HG03097 (cell line): ENCODE results near the gene CHI3L1.

ENCODE experiments used
- ATAC-seq: cut with Tn5 transposase; IDR thresholded peaks from one replicate; pipeline ENCODE4 v1.9.1; 2021; ENCODE audit not compliant: unreplicated experiment, low FRiP score

CHI3L1 gene

DNA sequence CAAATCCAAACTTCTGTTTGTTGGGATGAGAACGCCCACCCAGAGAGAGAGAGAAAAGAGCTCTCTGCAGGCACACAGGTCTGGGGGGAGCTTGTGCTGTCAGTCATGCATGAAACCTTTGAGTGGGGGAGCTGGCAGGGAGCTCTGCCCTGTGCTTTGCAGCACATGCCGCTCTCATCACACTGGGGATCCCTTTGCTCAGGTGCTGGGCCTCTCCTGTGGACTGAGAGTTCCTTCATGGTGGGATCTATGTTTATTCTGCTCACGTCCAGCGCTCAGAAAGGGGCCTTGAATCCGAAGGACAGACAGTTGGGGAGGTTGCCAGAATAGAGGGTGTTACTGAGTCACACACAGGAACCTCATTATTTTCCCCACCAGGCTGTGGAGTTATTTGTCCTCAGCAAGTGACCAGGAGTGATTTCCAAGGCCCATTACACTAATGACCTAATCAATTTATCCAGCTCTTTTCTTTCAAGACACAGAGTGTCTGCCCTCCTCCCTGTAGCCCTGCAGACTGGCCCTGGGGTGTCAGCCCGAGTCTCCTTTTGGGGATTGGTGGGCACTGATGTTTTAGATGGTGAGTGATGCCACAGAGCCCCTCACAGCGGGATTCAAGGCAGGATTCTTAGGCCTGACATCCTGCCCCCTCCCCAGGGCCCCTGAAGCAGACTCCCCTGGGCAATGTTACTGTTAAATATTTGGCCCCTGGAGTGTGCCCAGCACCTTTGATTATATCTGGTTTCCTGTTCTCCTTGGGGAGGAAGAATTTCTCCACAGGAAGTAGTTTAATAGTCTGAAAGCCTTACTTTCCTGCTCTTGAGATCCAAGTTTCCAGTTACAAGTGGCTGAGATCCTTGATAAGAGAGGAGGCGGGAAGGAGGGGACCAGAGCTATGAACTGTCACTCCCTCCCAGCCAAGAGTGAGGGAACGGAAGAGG is 33.2 kb downstream of the CHI3L1 start:
- no peak for ATAC-seq

DNA sequence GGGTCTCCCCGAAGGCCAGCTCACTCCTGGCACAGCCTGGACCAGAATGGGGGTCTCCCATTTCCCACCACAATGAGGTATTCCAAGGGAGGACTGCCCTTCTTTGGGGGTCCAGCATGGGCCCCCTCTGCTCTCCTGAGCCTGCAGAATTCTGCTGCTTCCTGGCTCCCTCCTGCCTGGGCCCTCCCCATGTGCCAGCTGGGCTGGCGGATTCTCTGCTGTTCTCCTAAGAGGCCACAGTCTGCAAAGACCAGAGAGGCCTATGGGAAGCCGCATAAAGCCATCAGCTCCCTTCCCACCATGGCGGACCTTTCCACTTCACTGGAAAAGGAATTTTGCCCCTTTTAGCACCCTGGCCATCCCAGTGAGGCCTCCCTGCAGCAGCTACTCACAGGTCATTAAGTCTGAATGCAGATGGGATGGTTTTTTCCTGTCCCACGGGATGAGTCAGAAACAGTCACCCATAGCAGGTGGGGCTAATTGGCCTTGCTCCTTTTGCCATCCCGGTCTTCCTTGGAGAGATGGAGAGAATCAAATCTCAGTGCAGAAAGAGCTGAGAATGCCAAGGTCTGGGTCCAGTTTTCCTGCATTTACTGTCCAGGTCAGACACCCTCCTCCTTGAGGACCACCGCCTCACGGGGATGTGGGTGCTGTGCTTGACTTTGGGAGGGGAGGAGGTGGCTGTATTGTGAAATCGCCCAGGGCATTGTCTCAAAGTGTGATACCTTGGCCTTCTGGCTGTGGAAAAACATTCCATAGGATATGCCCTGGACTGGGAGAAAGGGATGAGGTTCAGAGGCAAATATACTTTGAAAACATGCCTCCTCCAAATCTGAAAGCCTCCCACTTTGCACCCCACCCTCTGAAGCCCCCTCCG is 34.1 kb downstream of the CHI3L1 start:
- no peak for ATAC-seq

DNA sequence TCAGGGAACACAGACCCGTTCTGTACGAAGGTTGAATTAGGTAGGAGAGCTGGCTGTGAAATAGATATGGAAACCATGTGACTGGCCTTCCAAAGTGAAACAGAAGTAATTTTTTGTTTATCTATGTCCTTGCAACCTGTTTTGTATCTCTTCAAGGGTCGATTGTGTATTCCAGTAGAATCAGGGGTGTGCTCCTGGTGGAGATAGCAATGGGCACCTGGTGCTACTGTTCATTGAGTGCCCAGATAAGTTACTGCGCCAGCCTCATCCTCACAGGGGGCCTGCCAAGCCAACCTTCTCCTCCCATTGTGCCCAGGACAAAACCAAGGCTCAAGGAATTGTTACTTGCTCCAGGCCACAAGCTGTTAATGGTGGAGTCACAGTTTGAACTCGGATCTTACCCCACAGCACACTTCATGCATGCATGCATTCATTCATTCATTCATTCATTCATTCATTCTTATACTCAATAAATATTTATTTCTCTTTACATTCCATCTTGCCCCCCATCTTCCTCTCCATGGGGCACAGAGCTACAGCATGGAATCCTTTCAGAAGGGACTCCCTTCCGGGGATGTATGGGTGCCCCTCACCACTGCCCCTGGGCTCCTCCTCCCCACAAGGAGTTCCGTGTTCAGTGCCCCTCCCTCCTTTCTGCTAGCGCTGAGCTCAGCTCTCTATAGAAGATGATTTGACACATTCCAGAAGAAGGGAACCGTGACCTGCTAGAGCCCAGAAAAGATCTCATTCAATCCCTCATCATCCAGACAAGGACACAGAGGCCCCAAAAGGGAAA is 34.9 kb downstream of the CHI3L1 start:
- no peak for ATAC-seq

DNA sequence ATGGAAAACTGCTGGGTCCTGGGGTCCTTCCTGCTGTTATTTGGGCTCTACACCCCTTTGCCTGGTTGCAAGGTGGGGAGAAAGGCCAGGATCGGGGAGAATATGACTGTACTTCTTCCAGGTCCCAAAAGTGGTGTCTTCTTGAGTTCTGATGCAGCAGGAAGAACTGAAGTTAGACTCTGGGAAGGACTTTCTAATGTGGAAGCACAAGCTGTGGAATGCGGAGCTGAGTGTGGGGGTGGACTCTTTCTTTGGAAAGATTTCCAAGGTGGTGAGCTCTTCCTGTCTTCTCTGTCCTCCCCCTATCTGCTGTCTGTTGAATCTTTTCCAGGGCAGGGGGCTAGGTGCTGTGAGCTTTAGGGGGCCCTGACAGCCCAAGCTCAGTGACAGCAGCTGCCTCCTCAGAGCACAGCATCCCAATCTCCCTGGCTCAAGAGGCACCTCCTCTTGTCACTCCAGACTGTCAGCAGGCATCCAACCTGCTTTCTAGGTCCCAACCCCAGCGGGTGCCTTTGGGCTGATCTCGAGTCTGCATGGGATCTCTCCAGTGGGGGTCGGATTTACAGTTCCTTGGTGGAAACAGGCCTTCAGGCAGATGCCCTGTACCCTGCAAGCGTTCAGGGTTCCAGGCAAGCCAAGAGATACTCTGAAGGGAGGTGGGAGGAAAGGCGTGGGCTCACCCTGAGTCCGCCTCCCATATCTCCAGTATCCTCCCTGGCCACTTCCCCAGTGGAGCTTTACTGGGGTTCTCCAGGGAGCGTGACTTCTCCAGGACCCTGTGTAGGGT is 35.8 kb downstream of the CHI3L1 start:
- no peak for ATAC-seq

DNA sequence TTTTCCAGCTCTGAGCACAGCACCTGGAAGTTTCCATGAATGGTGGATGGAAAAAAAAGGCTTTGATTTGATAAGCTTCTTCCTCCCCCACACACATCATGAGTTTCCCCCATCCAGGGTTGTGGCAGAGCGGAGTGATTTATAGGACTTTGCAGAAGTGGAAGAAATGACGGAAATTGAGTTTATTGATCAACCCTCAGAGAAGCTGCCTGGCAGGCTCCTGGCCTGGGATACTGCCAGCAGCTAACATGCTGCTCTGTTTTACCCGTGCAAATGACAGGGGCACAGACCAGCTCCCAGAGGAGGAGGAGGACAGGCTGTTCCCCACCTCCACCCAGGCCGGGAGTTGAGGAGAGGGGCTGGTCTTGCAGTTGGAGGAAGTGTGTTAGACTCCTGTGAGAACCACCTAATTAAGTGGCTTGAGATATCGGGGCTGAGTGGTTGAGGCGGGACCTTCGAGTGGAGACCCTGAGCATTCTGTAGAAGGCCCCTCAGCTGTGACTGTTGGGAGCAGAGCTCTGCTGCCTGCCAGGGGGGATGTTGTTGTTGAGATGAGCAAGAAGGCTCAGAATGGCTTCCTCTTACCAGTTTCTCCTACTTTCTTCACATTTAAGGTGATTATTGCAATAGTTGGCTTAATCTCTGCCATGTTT is 37.2 kb downstream of the CHI3L1 start:
- no peak for ATAC-seq

DNA sequence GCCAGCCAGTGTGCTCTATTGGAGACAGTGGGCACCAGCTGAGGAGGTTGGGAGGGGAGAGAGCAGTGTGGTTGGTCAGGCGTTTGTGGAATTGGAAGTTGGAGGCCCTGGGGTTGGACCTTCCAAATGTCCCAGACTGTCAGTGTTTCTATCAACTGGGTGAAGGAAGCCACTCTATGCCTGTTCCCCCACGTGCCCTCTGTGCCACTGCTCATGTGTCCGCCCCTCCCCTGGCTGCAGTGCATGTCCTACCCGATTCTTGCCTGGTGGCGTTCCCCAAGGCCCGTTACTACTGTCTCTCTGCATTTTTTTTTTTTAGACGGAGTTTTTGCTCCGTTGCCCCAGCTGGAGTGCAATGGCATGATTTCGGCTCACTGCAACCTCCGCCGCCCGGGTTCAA is 37.9 kb downstream of the CHI3L1 start:
- no peak for ATAC-seq

DNA sequence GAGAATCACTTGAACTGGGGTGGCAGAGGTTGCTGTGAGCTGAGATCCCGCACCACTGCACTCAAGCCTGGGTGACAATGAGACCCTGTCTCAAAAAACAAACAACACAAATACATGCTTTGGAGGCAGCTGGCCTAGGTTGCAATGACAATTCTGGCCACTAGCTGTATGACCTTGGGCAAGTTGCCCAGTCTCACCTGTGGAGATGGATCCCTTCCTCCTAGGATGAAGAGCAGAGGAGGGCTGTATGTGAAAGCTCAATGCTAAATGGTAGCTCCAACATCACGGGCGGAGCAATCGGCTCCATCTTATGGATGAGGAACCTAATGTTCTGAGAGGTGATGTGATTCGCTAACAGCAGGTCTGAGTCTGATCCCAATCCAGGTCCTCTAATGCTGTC is 38.4 kb downstream of the CHI3L1 start:
- ATAC-seq, result no peak

DNA sequence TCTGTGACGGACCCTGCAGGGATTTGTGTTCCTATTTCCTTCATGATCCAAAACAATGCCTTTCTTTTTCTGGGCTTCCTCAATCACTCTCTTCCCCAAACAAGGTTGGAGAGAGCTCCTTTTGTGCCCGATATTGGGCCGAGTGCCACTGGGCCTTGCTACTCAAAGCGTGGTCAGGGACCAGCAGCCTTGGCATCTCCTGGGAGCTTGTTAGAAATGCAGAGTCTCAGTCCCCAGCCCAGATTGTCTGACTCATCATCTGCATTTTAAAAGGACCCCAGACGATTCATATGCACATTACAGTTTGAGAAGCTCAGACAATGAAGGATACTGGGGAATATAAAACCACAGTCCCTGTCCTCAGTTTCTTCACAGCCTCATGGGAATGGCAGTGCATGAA is 39.1 kb downstream of the CHI3L1 start:
- ATAC-seq, result no peak

DNA sequence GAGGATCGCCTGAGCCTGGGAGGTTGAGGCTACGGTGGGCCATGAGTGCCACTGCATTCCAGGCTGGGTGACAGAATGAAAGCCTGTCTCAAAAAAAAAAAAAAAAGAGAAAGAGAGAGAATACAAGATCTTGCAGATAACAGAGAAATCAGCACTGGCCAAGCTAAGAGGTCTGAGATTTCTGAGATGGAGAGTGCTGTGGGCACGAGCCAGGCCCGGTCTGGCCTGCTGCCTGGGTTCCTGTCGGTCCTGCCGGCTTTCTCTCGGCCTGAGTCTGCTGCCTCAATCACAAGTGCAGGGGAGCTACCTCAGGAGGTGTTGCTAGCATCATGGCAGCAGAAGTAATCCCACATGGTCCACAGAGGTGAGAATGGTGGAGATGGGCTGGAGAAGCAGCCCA is 40.0 kb downstream of the CHI3L1 start:
- no peak for ATAC-seq

DNA sequence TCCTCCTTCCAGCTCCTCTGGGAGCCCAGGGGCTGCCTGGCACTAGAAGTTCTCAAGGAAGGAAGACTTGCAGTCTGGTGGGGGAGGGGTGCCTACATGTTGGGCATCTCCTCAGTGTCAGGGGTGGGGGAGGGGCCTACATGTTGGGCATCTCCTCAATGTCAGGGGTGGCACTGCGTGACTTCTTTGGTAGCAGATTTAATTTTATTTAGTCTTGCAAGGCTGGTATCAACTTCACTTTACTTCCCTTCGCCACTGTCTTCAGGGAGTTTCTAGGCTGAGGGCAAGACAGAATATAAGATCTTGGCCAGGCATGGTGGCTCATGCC is 40.5 kb downstream of the CHI3L1 start:
- ATAC-seq, result no peak

DNA sequence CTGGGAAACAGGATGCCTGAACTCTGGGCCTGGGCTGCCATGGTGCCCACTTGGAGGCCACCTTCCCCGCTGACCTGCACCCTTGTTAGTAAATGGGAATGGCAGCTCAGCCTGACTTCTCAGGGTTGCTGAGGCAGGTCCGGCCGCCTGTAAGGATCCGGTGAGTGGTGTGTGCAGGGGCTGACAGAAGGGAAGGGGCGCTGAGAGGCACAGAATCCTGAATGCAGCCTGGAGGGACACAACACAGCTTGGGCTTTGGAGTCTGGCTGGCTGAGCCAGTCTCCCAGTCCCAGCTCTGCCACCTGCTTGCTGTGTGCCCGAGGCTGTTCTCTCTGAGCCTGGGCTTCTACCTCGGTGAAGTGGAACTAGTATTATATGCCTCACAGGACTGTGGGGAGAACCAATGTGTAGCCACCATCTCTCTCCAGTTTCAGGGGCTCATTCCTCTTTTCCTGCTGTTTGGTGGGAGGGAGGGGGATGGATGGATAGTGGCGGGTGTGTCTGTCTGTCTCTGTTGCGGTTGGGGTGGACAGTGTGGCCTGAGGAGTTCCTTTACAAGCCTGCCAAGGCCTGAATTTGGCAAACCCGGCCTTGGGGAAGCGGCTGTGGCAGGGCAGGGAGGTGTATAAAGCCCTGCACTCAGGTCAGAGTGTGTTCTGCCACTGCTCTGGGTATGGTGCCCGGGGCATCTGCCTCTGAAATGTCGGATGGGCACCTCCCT is 41.0 kb downstream of the CHI3L1 start:
- no peak for ATAC-seq

DNA sequence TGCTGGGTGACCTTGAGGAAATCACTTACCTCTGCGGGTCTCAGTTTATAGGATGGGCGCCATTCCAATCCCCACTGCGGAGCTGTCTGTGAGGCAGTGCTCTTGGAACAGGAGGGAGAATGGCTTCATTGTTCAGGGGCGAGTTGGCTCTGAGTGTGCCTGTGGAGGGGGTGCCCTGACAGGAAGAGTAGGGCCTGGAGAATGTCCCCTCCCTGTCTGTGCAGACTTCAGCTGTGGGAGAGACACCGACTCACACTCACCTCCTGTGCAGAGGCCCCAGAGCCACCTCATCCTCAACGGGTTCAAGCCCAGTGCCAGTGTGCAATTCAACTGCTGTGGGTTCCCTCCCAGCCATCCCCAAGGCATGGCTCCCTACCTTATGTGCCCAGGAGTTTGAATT is 41.8 kb downstream of the CHI3L1 start:
- no peak for ATAC-seq

DNA sequence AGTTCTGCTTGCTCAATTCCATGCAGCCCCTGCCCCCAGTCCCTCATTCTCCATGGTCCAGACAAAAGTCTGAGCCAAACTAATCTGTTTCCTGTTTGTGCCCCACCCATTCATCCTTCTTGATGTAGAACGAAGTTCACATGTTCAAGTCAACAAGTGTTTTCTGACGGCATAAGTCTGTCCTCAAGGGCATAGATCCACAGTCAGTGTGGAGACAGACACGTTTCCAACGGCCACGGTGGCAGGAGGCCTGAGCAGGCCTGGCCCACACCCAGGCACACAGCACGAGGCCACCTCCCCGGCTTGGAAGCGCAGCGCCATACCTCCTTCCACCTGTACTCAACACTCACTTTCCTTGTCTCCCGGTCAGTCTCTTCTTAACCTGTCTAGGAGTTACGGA is 42.9 kb downstream of the CHI3L1 start:
- ATAC-seq, result no peak

DNA sequence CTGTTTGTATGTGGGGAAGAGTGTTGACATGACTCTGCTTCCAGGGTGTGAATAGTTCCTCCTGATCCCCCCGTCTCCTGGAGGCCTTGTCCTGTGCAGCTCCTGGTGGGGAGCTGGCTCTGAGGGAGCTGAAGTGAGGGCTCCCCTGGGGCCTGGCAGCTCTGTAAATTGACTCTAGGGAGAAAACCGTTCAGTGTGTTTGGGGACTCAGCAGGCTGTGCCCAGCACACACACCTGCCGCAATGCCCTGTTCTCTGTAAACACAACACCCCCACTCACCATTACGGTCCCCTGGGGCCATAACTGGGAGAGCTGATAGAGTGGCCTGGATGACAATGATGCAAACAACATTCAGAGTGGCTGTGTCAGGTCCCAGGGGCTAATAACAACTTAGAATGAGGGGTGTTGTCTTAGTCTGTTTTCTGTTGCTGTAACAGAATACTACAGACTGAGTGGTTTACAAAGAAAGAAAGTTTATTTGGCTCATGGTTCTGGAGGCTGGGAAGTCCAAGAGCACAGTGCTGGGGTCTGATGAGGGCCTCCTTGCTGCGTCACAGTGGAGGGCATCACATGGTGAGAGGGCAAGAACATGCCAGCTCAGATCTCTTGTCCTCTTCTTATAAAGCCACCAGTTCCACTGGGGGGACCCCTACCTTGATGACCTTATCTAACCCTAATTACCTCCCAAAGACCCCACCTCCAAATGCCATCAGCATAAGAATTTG is 43.7 kb downstream of the CHI3L1 start:
- ATAC-seq, result no peak

DNA sequence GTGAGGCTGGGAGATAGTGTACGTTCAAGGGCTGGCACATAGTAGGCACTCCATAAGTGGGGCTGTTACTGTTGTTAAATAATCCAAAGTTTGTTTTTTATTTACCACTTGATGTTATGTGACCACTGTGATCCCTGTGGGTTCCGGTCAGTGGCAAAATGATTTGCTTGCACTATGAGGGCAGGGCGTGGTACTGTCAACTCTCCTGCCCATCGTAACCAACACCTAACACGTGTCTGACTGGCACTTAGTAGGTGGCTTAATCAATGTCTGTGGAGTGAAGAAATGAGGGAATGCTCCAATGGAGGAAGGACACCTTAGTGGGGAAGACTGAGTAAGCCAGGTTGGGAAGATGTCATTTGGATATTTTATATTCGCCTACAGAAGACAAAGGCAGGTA is 44.4 kb downstream of the CHI3L1 start:
- ATAC-seq, result no peak

DNA sequence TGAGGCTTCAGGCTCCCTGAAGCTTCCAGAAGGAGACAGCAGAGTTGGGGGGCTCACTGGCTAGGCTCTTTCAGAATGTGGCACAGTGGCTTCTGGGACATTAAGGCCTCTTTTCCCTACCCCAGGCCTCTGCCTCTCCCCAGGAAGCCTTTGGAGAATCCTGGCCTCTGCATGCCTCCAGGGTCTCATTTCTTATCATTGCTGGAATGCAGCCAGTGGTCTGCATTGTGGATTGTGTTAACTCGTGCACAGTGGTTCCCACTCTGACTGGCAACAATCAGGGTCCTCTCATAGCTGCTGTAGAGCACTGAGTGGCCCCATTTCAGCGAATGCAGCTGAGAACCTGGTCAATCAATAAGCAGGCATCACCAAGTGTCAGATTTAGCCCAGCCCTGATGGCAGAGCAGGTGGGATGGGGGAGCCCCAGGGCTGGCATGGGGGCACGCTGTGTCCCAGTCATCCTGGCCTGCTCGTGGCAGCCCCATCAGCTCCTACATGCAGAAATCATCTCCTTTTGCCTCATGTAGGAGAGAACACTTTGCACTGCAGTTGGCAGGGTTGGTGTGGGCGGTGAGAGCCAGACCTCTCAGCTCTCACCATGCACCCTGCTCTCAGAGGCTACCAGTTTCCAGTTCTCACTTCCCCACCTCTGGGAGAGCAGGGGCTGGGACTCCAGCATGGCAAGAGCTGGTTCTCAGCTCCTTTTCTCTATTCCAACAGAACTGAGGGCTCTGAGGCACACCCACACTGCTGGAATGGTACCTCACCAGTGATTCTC is 45.6 kb downstream of the CHI3L1 start:
- no peak for ATAC-seq

DNA sequence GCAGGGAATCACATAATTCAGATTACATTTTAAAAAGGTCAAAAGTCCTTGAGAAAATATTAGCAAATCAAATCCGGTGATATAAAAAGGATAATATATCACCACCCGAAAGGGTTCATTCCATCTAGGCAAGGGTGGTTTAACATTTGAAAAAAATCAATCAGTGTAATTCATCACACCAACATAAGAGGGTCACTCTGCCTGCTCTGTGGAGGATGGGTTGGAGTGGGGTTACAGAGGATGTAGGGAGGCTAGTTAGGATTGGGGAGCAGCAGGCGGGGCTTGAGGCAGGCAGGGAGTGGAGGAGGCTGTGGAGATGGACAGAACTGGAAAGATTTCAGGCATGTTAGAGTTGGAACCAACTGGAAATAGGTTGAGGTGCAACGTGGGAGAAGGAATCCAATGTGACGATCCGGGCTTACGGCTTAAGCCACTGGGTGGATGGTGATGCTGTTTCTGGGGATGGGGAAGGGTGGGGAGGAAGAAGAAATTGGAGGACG is 46.5 kb downstream of the CHI3L1 start:
- no peak for ATAC-seq

DNA sequence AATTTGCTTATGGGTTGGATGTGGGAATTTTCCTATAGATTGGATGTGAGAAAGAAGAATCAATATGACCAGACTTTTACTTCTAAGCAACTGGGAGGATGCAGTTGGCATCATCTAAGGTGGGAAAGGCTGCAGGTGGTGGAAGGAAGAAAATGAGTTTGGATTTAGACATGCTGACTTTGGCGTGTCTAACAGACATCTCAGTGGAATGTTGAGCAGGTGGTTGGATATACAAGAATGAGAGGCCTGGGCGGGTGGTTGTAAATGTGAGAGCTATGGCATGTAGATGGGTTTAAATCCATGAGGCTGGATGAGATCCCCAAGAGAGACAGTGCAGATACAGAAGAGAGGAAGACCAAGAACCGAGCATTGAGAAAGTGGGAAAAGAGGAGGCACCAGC is 48.4 kb downstream of the CHI3L1 start:
- ATAC-seq, result no peak
